ENCODE results near the gene KCNG1. TPM values are rescaled to one million over a fixed set of nuclear protein-coding genes. Genes with fewer than 3 reads are reported as not detected.

KCNG1 gene
- total and polyA plus RNA-seq, 2 of the 4 experiments (the other 2 are of a cell fraction): 23.7 to 51.4 TPM

GRCh38 chr20:50999355-50999754 lies 23.6 kb downstream of the KCNG1 start:
- H3K9ac ChIP-seq (ENCODE audit: low read depth, low read length): no peak overlapping the region
- no peak overlapping the region for H2BK5ac ChIP-seq (ENCODE audit: low read depth, low read length, poor library complexity, severe bottlenecking)
- H3K4me3 ChIP-seq (ENCODE audit: insufficient read depth, low read depth, low read length): no peak overlapping the region
- H2BK15ac ChIP-seq (ENCODE audit: low read depth, low read length): no peak overlapping the region
- no peak overlapping the region for H3K4me2 ChIP-seq (ENCODE audit: low read depth, low read length)
- H4K91ac ChIP-seq (ENCODE audit: insufficient read depth, low read depth, low read length): no peak overlapping the region
- H3K18ac ChIP-seq (ENCODE audit: low read depth, low read length): no peak overlapping the region
- H2AK9ac ChIP-seq (replicated peaks; ENCODE audit: low read depth, low read length, poor library complexity): no peak overlapping the region
- H3K9me3 ChIP-seq (ENCODE audit: control insufficient read depth, insufficient read depth, low read length): no peaks in the 10 kb centered on the region
- no peak for ATAC-seq (ENCODE audit: low read depth)
- H3K79me1 ChIP-seq (ENCODE audit: low read depth in 1 of 2, low read length in 2 of 2): no peaks in the 10 kb centered on the region
- no TSS peak for BruUV-seq (replicated peaks)
- H2BK120ac ChIP-seq (ENCODE audit: low read depth, low read length): no peak overlapping the region
- TF ChIP-seq MAFK (IDR thresholded peaks at IDR 0.05; ENCODE audit: low read depth, low read length) (no peak), FOS (IDR thresholded peaks at IDR 0.05; ENCODE audit: low read depth, low read length) (no peak), CHD1 (IDR thresholded peaks at IDR 0.05; ENCODE audit: low read depth, low read length) (no peak), POLR2A (IDR thresholded peaks at IDR 0.05; ENCODE audit: low read depth, low read length) (no peak), SMC3 (IDR thresholded peaks at IDR 0.05; ENCODE audit: low read depth, low read length) (no peak), BHLHE40 (IDR thresholded peaks at IDR 0.05; ENCODE audit: low read depth, low read length) (no peak), NFE2L2 (IDR thresholded peaks at IDR 0.05; ENCODE audit: low read depth, low read length) (no peak)
- H3K9me1 ChIP-seq (ENCODE audit: insufficient read depth, low read length): peaks cover 14% of the 10 kb centered on the region; the same call in 1 of the 2 replicates
- H3K4me1 ChIP-seq (ENCODE audit: control insufficient read depth, insufficient read depth, low read length): peaks cover 3% of the 10 kb centered on the region; the same call in 1 of the 2 replicates
- peaks cover 10% of the 10 kb centered on the region for H3K36me3 ChIP-seq (ENCODE audit: control insufficient read depth, insufficient read depth, low read length)
- POLR2A ChIA-PET (ENCODE audit: unreplicated experiment): no interaction called here
- CTCF ChIA-PET: no interaction called here
- no peak overlapping the region for H2AFZ ChIP-seq (replicated peaks; ENCODE audit: low read length, poor library complexity)
- no peak overlapping the region for H3K23ac ChIP-seq (ENCODE audit: low read depth, low read length)
- no peak overlapping the region for H3K27ac ChIP-seq (ENCODE audit: insufficient read depth, low read length)
- H4K5ac ChIP-seq (ENCODE audit: low read depth, low read length): no peak overlapping the region
- H4K20me1 ChIP-seq (ENCODE audit: insufficient read depth, low read length): no peaks in the 10 kb centered on the region; the same call in 1 of the 2 replicates
- dilution Hi-C loops (cut with HindIII; ENCODE audit: low sequenced_read_pairs, unreplicated experiment): no loop called here
- no peak for DNase-seq
- in situ Hi-C loops (cut with MboI; ENCODE audit: low sequenced_read_pairs): loop anchor here (25.0 kb wide), 2 partner anchors 763 to 1088 kb away; partner anchors contain the start of gene ATP9A
- no peak overlapping the region for H3K14ac ChIP-seq (replicated peaks; ENCODE audit: low read depth, low read length)
- no peak overlapping the region for H4K8ac ChIP-seq (ENCODE audit: low read depth in 2 of 2, low read length in 2 of 2)
- no peak overlapping the region for H2BK20ac ChIP-seq (ENCODE audit: low read depth, low read length)
- H2AK5ac ChIP-seq (ENCODE audit: low read depth, low read length): no peak overlapping the region
- WGBS, 2 experiments (ENCODE audit: extremely low coverage in 2 of 2, insufficient read length in 1 of 2): 91% methylated on average over 4 of the region's 4 CpGs; no CpG with 5 or more reads in 1 of the 2 experiments
- H3K4ac ChIP-seq (ENCODE audit: low read depth, low read length): no peak overlapping the region
- no peaks in the 10 kb centered on the region for H3K27me3 ChIP-seq (ENCODE audit: control insufficient read depth, insufficient read depth, low read length)
- no peak overlapping the region for H3K56ac ChIP-seq (ENCODE audit: extremely low read depth, insufficient read depth, low read length)
- intact Hi-C loops (cut with micrococcal nuclease): no loop called here

All from IMR-90 (cell line).